Adrenal gland (tissue), 12 donors: ENCODE data around the gene GP5. TPM values are rescaled to one million over a fixed set of nuclear protein-coding genes. Genes with fewer than 3 reads are reported as not detected.

ENCODE experiments used
- DNase-seq, 7 donors: peaks; one replicate each; pipeline ENCODE4 v3.0.0-alpha.2; 2019 to 2020
- H3K27ac ChIP-seq, 5 donors: fragments of 200-600 bp; sonication (generic) in 4 of 5; 1 replicate in 3 of 5; 2 replicates in 2 of 5; pipeline versions ENCODE4 v1.5.1 to v1.8.0; 2016 to 2020; ENCODE audit warnings: mild to moderate bottlenecking in 1 of 5
- H3K27me3 ChIP-seq: fragments of 200-600 bp; 2 replicates; pipeline ENCODE4 v1.8.0; 2021
- H3K36me3 ChIP-seq, 2 donors: fragments of 200-600 bp; replicated peaks in 1 of 2; 1 replicate in 1 of 2; 2 replicates in 1 of 2; pipeline versions ENCODE4 v1.5.1 to v1.8.0; 2018 to 2022
- H3K4me1 ChIP-seq, 2 donors: fragments of 200-600 bp; replicated peaks in 1 of 2; 1 replicate in 1 of 2; 2 replicates in 1 of 2; pipeline versions ENCODE4 v1.5.1 to v1.8.0; 2018 to 2021
- H3K4me3 ChIP-seq, 4 donors: fragments of 200-600 bp; sonication (generic) in 3 of 4; one replicate each; pipeline ENCODE4 v1.5.1; 2016 to 2018
- H3K9me3 ChIP-seq, 3 donors: fragments of 200-600 bp; sonication (generic) in 1 of 3; replicated peaks in 1 of 3; 1 replicate in 2 of 3; 2 replicates in 1 of 3; pipeline versions ENCODE4 v1.5.1 to v1.8.0; 2016 to 2021
- CTCF ChIP-seq, 6 experiments: fragments of 450-650 bp in 4 of 6; fragments of 200-600 bp in 2 of 6; sonication (generic) in 1 of 6; IDR thresholded peaks; 1 replicate in 5 of 6; 2 replicates in 1 of 6; pipeline versions ENCODE4 v1.5.1 to v1.8.0; 2016 to 2021; ENCODE audit warnings: antibody characterized with exemption in 6 of 6, mild to moderate bottlenecking in 2 of 6, moderate library complexity in 1 of 6
- POLR2A ChIP-seq, 2 donors: fragments of 450-650 bp; IDR thresholded peaks; one replicate each; pipeline ENCODE4 v1.6.1; 2017; ENCODE audit warnings: antibody characterized with exemption in 2 of 2, mild to moderate bottlenecking in 2 of 2, moderate library complexity in 1 of 2
- WGBS, 4 donors: extraction: QIAGEN DNeasy Blood & Tissue Kit in 2 of 4; methylation state at CpG; one replicate each; pipeline versions ENCODE4 v1.1.5 to v1.1.7; 2013 to 2017; 5-methylcytosine and 5-hydroxymethylcytosine counted together
- intact Hi-C, 2 donors: fragments of 100-400 bp; cut with DNase I; formaldehyde crosslinking; loops; one replicate each; pipeline versions ENCODE4 v1.14.1 to v1.15.0; 2022 to 2023
- polyA plus RNA-seq, 3 donors: library from polyadenylated mRNA; stranded (reverse); fragments of 200-250 nt in 2 of 3; fragments of 350-450 nt in 1 of 3; fragmentation: Illumina TruSeq in 1 of 3; extraction: RNeasy Lipid Tissue Mini Kit (QIAGEN cat#74804) in 1 of 3; gene quantifications; one replicate each; pipeline ENCODE4 v1.2.3, GENCODE V29; 2013 to 2014
- total RNA-seq, 9 donors: library from RNA; depleted of rRNA in 4 of 9; stranded (reverse); fragments of >200 nt in 4 of 9; fragments of 120-200 nt in 1 of 9; fragmentation: NEBNext Ultra II Directional in 1 of 9; extraction: Animal tissue kit (Norgen Biotek cat#: 25700) in 1 of 9; gene quantifications; one replicate each; pipeline versions ENCODE4 v1.1.0 to v1.2.4, GENCODE V29; 2013 to 2023
- donor health status: healthy with polysubstance abuse.
- donor health status: Bipolar disorder and iron deficiency.
- donor health status: DM: yes; HTN: yes; CAD: no.
- donor health status: DM: no; HTN: no; CAD: no.
- donor health status: DM: no; HTN: no; CAD: no.
- donor health status: DM: yes; HTN: yes; CAD: no.

GP5 gene
- total and polyA plus RNA-seq, 12 donors = 0.08 to 0.28 (median 0.11) TPM; not detected in 9

- no peak overlapping the region for H3K27ac ChIP-seq
- H3K4me3 ChIP-seq = no peak overlapping the region
- 90 to 100% (median 99%) methylated on average over 1 of the region's 1 CpG for WGBS, 4 donors
- DNase-seq = no peak
- H3K9me3 ChIP-seq = no peaks in the 10 kb centered on the region
- TF ChIP-seq POLR2A (IDR thresholded peaks at IDR 0.05) (no peak), CTCF (IDR thresholded peaks at IDR 0.05) (no peak)
- H3K36me3 ChIP-seq = peaks cover 0 to 45% of the 10 kb centered on the region in 2 donors
- H3K4me1 ChIP-seq = peaks cover 7 to 9% of the 10 kb centered on the region in 2 donors
- no peaks in the 10 kb centered on the region for H3K27me3 ChIP-seq
- intact Hi-C loops = no loop called here
Observed at GRCh38 chr3:194424373-194424772, 25.3 kb upstream of the GP5 start.

GRCh38 chr3:194423317-194423716 lies 24.3 kb upstream of the GP5 start:
- intact Hi-C loops = no loop called here
- no peak overlapping the region for H3K4me3 ChIP-seq
- TF ChIP-seq CTCF (IDR thresholded peaks at IDR 0.05) = no peak
- H3K36me3 ChIP-seq = peaks cover 0 to 41% of the 10 kb centered on the region in 2 donors
- H3K9me3 ChIP-seq = no peaks in the 10 kb centered on the region
- 74 to 79% (median 75%) methylated on average over 3 of the region's 3 CpGs for WGBS, 4 donors
- no peaks in the 10 kb centered on the region for H3K27me3 ChIP-seq
- H3K4me1 ChIP-seq = peaks cover 7 to 9% of the 10 kb centered on the region in 2 donors
- peak in 1 of 7 donors; percentile 12 for DNase-seq
- H3K27ac ChIP-seq = no peak overlapping the region

GRCh38 chr3:194422188-194422587 lies 23.1 kb upstream of the GP5 start:
- peaks cover 7 to 9% of the 10 kb centered on the region in 2 donors for H3K4me1 ChIP-seq
- no peak for DNase-seq
- no peak overlapping the region for H3K27ac ChIP-seq
- intact Hi-C loops = no loop called here
- no peak for TF ChIP-seq CTCF (IDR thresholded peaks at IDR 0.05)
- TF ChIP-seq POLR2A (IDR thresholded peaks at IDR 0.05) = no peak
- H3K36me3 ChIP-seq = peaks cover 0 to 35% of the 10 kb centered on the region in 2 donors
- H3K9me3 ChIP-seq = no peaks in the 10 kb centered on the region
- no peaks in the 10 kb centered on the region for H3K27me3 ChIP-seq
- no peak overlapping the region for H3K4me3 ChIP-seq

- H3K36me3 ChIP-seq = peaks cover 0 to 10% of the 10 kb centered on the region in 2 donors
- H3K4me3 ChIP-seq = no peak overlapping the region
- no peak for DNase-seq
- no peak for TF ChIP-seq CTCF (IDR thresholded peaks at IDR 0.05)
- TF ChIP-seq POLR2A (IDR thresholded peaks at IDR 0.05) = no peak
- no peaks in the 10 kb centered on the region for H3K27me3 ChIP-seq
- intact Hi-C loops = no loop called here
- WGBS, 4 donors = 94 to 99% (median 96%) methylated on average over 2 of the region's 2 CpGs
- peaks cover 7 to 9% of the 10 kb centered on the region in 2 donors for H3K4me1 ChIP-seq
- no peaks in the 10 kb centered on the region for H3K9me3 ChIP-seq
- H3K27ac ChIP-seq = no peak overlapping the region
Observed at GRCh38 chr3:194418671-194419070, 19.6 kb upstream of the GP5 start.
